ENCODE measurements around the gene KCTD5.

- TF ChIP-seq, protein P1, sequence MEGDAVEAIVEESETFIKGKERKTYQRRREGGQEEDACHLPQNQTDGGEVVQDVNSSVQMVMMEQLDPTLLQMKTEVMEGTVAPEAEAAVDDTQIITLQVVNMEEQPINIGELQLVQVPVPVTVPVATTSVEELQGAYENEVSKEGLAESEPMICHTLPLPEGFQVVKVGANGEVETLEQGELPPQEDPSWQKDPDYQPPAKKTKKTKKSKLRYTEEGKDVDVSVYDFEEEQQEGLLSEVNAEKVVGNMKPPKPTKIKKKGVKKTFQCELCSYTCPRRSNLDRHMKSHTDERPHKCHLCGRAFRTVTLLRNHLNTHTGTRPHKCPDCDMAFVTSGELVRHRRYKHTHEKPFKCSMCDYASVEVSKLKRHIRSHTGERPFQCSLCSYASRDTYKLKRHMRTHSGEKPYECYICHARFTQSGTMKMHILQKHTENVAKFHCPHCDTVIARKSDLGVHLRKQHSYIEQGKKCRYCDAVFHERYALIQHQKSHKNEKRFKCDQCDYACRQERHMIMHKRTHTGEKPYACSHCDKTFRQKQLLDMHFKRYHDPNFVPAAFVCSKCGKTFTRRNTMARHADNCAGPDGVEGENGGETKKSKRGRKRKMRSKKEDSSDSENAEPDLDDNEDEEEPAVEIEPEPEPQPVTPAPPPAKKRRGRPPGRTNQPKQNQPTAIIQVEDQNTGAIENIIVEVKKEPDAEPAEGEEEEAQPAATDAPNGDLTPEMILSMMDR (IDR thresholded peaks at IDR 0.05), result no peak
- no peak for TF ChIP-seq POLR2AphosphoS5 (IDR thresholded peaks at IDR 0.05)
Measured at GRCh38 chr16:2699791-2700600, 17.7 kb downstream of the KCTD5 start.
